Measurements from ENCODE around the gene SLC27A2.

GRCh38 chr15:50164458-50164857 lies 17.5 kb upstream of the SLC27A2 start:
- TF ChIP-seq, protein P1, sequence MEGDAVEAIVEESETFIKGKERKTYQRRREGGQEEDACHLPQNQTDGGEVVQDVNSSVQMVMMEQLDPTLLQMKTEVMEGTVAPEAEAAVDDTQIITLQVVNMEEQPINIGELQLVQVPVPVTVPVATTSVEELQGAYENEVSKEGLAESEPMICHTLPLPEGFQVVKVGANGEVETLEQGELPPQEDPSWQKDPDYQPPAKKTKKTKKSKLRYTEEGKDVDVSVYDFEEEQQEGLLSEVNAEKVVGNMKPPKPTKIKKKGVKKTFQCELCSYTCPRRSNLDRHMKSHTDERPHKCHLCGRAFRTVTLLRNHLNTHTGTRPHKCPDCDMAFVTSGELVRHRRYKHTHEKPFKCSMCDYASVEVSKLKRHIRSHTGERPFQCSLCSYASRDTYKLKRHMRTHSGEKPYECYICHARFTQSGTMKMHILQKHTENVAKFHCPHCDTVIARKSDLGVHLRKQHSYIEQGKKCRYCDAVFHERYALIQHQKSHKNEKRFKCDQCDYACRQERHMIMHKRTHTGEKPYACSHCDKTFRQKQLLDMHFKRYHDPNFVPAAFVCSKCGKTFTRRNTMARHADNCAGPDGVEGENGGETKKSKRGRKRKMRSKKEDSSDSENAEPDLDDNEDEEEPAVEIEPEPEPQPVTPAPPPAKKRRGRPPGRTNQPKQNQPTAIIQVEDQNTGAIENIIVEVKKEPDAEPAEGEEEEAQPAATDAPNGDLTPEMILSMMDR (IDR thresholded peaks at IDR 0.05): no peak
- no peak for TF ChIP-seq POLR2A (IDR thresholded peaks at IDR 0.05)
